Nucleus accumbens (tissue), 56 donors: Measurements from ENCODE around the gene DRG2.

Experiments used
- DNase-seq, 56 donors: peaks; one replicate each; lab custom pipeline; 2025; lab: John Stamatoyannopoulos, UW

The DRG2 gene

GRCh38 chr17:18111330-18111971, 23.7 kb downstream of the DRG2 start:
- DNase-seq: no peak

GRCh38 chr17:18115517-18115916, 27.8 kb downstream of the DRG2 start:
- DNase-seq: no peak

GRCh38 chr17:18116078-18116477, 28.3 kb downstream of the DRG2 start:
- no peak for DNase-seq

DNA sequence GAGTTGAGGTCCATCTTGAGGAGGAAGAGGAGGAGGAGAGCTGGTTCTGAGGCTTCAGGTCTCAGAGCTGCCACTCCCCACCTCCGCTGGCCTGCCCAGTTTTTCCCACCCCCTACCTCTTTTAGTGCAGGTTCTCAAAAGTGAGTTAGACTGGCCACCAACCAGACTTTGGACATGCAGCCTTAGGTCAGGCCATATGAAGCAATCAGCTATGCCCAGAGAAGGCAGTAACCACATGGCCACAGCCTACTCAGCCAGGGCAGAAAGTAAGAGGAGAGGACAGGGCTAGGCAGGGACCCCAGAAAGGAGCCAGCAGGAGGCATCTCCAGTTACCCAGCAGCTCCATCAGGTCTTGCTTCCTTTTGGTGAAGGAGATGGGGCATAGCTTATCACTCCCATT, 29.8 kb downstream of the DRG2 start:
- DNase-seq: no peak

DNA sequence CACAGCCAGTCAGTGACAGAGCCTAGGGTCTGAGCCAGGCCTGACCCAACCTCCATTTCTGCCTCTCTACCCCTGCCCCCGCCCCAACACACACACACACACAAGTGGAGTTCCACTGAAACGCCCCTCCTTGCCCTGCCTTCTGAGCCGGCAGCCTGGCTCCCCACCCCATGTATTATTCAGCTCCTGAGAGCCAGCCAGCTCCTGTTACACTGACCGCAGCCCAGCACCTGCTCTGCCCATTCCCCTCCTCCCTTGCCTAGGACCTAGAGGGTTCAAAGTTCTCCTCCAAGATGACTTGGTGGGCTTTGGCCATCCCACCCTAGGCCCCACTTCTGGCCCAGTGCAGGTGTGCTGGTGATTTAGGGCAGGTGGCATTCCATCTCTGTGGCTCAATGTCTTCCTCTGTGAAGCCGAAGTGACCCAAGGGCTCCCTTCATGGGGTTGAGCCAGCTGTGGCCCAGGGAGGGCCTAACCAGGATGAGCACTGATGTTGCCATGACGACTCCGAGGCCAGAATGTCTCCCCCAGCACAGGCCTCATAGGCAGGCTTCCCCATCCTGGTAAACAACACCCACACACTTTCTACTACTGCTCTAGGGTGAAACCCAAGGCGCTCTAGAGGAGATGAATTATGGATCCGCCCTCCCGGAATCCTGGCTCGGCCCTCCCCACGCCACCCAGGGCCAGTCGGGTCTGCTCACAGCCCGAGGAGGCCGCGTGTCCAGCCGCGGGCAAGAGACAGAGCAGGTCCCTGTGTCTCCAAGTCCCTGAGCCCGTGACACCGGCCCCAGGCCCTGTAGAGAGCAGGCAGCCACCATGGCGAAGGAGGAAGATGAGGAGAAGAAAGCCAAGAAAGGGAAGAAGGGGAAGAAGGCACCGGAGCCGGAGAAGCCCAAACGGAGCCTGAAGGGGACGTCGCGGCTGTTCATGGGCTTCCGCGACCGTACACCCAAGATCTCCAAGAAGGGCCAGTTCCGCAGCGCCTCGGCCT, 30.5 kb downstream of the DRG2 start:
- DNase-seq: no peak

GRCh38 chr17:18119166-18119745, 31.5 kb downstream of the DRG2 start:
- no peak for DNase-seq

DNA sequence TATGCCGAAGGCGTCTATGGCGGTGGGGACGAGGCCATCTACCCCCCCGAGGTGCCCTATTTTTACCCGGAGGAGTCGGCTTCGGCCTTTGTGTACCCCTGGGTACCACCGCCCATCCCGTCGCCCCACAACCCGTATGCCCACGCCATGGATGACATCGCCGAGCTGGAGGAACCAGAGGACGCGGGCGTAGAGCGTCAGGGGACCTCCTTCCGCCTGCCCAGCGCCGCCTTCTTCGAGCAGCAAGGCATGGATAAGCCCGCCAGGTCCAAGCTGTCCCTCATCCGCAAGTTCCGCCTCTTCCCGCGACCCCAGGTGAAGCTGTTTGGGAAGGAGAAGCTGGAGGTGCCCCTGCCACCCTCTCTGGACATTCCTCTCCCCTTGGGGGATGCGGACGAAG, 32.2 kb downstream of the DRG2 start:
- no peak for DNase-seq

GRCh38 chr17:18120461-18121017, 32.8 kb downstream of the DRG2 start:
- DNase-seq: no peak

DNA sequence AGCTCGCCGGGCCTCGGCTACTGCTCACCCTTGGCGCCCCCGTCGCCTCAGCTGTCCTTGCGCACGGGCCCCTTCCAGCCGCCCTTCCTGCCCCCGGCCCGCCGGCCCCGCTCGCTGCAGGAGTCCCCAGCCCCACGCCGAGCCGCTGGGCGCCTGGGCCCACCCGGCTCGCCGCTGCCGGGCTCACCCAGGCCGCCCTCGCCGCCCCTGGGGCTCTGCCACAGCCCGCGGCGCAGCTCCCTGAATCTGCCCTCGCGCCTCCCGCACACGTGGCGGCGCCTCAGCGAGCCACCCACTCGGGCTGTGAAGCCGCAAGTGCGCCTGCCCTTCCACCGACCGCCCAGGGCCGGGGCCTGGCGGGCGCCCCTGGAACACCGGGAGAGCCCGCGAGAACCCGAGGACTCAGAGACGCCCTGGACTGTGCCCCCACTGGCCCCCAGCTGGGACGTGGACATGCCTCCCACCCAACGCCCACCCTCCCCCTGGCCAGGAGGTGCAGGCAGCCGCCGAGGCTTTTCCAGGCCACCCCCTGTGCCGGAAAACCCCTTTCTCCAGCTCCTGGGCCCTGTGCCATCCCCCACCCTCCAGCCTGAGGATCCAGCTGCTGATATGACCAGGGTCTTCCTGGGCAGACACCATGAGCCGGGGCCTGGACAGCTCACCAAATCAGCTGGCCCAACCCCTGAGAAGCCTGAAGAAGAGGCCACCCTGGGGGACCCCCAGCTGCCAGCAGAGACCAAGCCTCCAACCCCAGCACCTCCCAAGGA, 33.6 kb downstream of the DRG2 start:
- DNase-seq: no peak

- no peak for DNase-seq
Measured at GRCh38 chr17:18122990-18123753, 35.4 kb downstream of the DRG2 start.

- no peak for DNase-seq
Measured at GRCh38 chr17:18124345-18125126, 36.8 kb downstream of the DRG2 start.

DNA sequence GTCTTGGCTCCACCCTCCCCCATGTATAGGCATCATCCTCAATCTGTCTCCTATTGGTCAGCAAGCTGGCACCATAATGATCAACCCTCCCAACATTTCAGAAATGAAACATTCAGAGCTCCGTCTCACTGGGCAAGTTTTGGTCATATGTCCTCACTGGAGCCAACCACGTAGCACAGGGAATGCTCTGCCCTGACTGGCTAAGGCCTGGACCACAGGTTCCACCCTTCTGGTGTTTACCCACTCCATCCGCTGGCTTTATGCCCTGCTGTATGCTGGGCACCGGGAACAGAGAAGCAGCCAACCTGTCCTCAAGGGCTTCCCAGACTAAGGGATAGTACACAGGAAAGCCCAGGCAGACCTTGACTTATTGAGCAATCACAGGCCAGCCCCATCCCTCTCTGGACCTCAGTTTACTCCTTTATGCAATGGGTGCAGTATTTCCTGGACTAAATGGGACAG, 41.3 kb downstream of the DRG2 start:
- no peak for DNase-seq

DNA sequence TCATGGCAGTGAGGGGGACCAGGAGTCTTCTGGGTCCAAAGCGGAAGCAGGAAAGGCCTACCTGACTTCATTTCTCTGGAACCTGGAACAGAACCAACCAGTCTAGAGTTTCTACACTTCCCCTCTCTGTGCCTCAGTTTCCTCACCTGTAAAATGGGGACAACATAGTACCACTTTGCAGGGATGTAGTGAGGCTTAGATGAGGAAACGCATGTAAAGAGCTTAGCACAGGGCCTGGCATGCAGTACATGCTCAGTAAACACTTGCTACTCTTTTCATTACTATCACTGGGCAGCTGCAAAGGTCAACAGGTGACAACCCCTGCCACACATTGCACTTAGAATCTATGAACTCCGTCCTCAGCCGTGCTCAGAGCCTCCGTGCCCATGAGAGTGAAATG, 45.0 kb downstream of the DRG2 start:
- DNase-seq: no peak

DNA sequence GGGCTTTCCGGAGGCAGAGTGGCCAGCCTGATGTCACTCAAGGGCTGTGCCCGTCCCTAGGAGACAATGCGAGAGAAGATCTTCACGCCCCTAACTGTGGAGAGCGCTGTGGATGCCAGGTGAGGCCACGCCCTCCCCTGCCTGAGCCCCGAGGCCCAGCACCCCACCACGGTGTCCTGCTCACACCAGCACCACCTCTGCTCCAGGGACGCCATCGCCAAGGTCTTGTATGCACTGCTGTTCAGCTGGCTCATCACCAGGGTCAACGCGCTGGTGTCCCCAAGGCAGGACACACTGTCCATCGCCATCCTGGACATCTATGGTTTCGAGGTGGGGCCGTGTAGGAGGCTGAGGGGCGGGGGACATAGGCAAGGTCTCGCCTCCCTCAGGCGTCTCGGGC, 48.6 kb downstream of the DRG2 start:
- no peak for DNase-seq

- no peak for DNase-seq
Measured at GRCh38 chr17:18138065-18138749, 50.5 kb downstream of the DRG2 start.

- DNase-seq: no peak
Measured at GRCh38 chr17:18139092-18139491, 51.3 kb downstream of the DRG2 start.

- no peak for DNase-seq
Measured at GRCh38 chr17:18139498-18139897, 51.8 kb downstream of the DRG2 start.

GRCh38 chr17:18139949-18140348, 52.2 kb downstream of the DRG2 start:
- DNase-seq: no peak
